NOMO-1 (cell line): ENCODE data around the gene GGACT.

Experiments
- DNase-seq, 2 experiments: peaks; one replicate each; lab custom pipeline; 2025; ENCODE audit not compliant: unreplicated experiment in 2 of 2; lab: John Stamatoyannopoulos, UW

GGACT gene

GRCh38 chr13:100559886-100560285 is 28.7 kb downstream of the GGACT start:
- DNase-seq, result no peak

- DNase-seq, result no peak
Measured at GRCh38 chr13:100552755-100553154, 35.8 kb downstream of the GGACT start.

GRCh38 chr13:100549316-100549715 is 39.3 kb downstream of the GGACT start:
- DNase-seq, result no peak

- DNase-seq, result no peak
Measured at GRCh38 chr13:100547791-100548201, 40.8 kb downstream of the GGACT start.

- DNase-seq, result no peak
Measured at GRCh38 chr13:100546713-100547405, 41.7 kb downstream of the GGACT start.

- no peak for DNase-seq
Measured at GRCh38 chr13:100545684-100546061, 42.9 kb downstream of the GGACT start.

- no peak for DNase-seq
Measured at GRCh38 chr13:100544866-100545683, 43.5 kb downstream of the GGACT start.

GRCh38 chr13:100543872-100544602 is 44.6 kb downstream of the GGACT start:
- DNase-seq, result no peak

- peak; percentile 52 to 90 for DNase-seq
Measured at GRCh38 chr13:100542826-100543156, 45.8 kb downstream of the GGACT start.

- DNase-seq, result no peak
Measured at GRCh38 chr13:100541897-100542825, 46.4 kb downstream of the GGACT start.

GRCh38 chr13:100540621-100541020 is 48.0 kb downstream of the GGACT start:
- DNase-seq, result no peak

GRCh38 chr13:100537951-100538462 is 50.6 kb downstream of the GGACT start:
- no peak for DNase-seq

- DNase-seq, result no peak
Measured at GRCh38 chr13:100537486-100537885, 51.1 kb downstream of the GGACT start.

- no peak for DNase-seq
Measured at GRCh38 chr13:100536643-100537180, 51.9 kb downstream of the GGACT start.

- DNase-seq, result no peak
Measured at GRCh38 chr13:100535426-100536135, 53.0 kb downstream of the GGACT start.

GRCh38 chr13:100534911-100535310 is 53.7 kb downstream of the GGACT start:
- DNase-seq, result no peak

GRCh38 chr13:100534147-100534843 is 54.3 kb downstream of the GGACT start:
- no peak for DNase-seq

- DNase-seq, result no peak
Measured at GRCh38 chr13:100533588-100534041, 55.0 kb downstream of the GGACT start.
